ENCODE measurements around the gene RABEP2. TPM values are rescaled to one million over a fixed set of nuclear protein-coding genes. Genes with fewer than 3 reads are reported as not detected.
"Not testable (repeated sequence)": the region's sequence is repeated elsewhere in the genome, so short reads cannot be mapped to it uniquely, and the experiment has no call there.

Gene RABEP2
- total RNA-seq, 4 donors from 2014 or later = 66.7 to 108 (median 81.5) TPM

- no peaks in the 10 kb centered on the region for H3K4me1 ChIP-seq
- H3K36me3 ChIP-seq = peaks cover under 1% of the 10 kb centered on the region
- no peak for DNase-seq (ENCODE audit: low spot score in 2 of 2)
- no peak overlapping the region for H3K27ac ChIP-seq
- no peaks in the 10 kb centered on the region for H3K9me3 ChIP-seq
- H3K4me3 ChIP-seq = no peak overlapping the region
- H3K27me3 ChIP-seq = no peaks in the 10 kb centered on the region
- TF ChIP-seq POLR2AphosphoS5 (IDR thresholded peaks at IDR 0.05) (no peak), POLR2A (IDR thresholded peaks at IDR 0.05) (no peak), EP300 (IDR thresholded peaks at IDR 0.05) (no peak)
- 89% methylated on average over 12 of the region's 15 CpGs for WGBS
These were observed 26.8 kb downstream of the RABEP2 start for GRCh38 chr16:28898266-28898665.

- H3K27ac ChIP-seq = no peak overlapping the region
- no peaks in the 10 kb centered on the region for H3K9me3 ChIP-seq
- WGBS = 81% methylated on average over 3 of the region's 4 CpGs
- no peak for DNase-seq (ENCODE audit: low spot score in 2 of 2)
- no peaks in the 10 kb centered on the region for H3K27me3 ChIP-seq
- no peak for TF ChIP-seq CTCF (IDR thresholded peaks at IDR 0.05)
- H3K4me3 ChIP-seq = no peak overlapping the region
- no peaks in the 10 kb centered on the region for H3K36me3 ChIP-seq
- H3K4me1 ChIP-seq = no peaks in the 10 kb centered on the region
These were observed 27.2 kb downstream of the RABEP2 start for GRCh38 chr16:28897826-28898225.

GRCh38 chr16:28895609-28896008, 29.4 kb downstream of the RABEP2 start:
- H3K27ac ChIP-seq = no peak overlapping the region
- H3K36me3 ChIP-seq = no peaks in the 10 kb centered on the region
- WGBS = 83% methylated on average over 4 of the region's 4 CpGs
- H3K9me3 ChIP-seq = no peaks in the 10 kb centered on the region
- H3K4me1 ChIP-seq = no peaks in the 10 kb centered on the region
- no peak overlapping the region for H3K4me3 ChIP-seq
- no peak for TF ChIP-seq CTCF (IDR thresholded peaks at IDR 0.05)
- TF ChIP-seq POLR2AphosphoS5 (IDR thresholded peaks at IDR 0.05) = no peak
- no peak for TF ChIP-seq EP300 (IDR thresholded peaks at IDR 0.05)
- no peak for TF ChIP-seq POLR2A (IDR thresholded peaks at IDR 0.05)
- no peak for DNase-seq (ENCODE audit: low spot score in 2 of 2)
- H3K27me3 ChIP-seq = no peaks in the 10 kb centered on the region

DNA sequence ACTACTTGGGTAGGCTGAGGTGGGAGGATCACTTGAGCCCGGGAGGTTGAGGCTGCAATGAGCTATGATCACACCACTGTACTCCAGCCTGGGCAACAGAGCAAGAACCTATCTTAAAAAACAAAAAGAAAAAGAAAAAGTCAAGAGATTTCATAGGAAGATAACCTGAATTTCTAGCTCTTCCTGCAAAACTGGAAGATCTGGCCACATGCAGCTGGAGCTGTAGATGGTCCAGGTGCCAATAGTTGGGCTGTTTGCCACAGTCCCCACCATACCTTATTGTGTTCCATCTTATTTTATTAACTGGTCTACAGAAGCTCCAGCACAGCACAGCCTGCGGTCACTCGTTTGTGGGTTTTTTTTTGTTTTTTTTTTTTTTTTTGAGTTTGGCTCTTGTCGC, 31.7 kb downstream of the RABEP2 start:
- DNase-seq (ENCODE audit: low spot score in 2 of 2) = no peak
- no peaks in the 10 kb centered on the region for H3K9me3 ChIP-seq
- TF ChIP-seq EP300 (IDR thresholded peaks at IDR 0.05) (no peak), POLR2AphosphoS5 (IDR thresholded peaks at IDR 0.05) (no peak), CTCF (IDR thresholded peaks at IDR 0.05) (no peak), POLR2A (IDR thresholded peaks at IDR 0.05) (no peak)
- no peaks in the 10 kb centered on the region for H3K36me3 ChIP-seq
- no peaks in the 10 kb centered on the region for H3K4me1 ChIP-seq
- WGBS = 85% methylated on average over 4 of the region's 4 CpGs
- no peak overlapping the region for H3K4me3 ChIP-seq
- H3K27me3 ChIP-seq = no peaks in the 10 kb centered on the region
- H3K27ac ChIP-seq = no peak overlapping the region

GRCh38 chr16:28891964-28892890, 32.8 kb downstream of the RABEP2 start:
- WGBS = 72% methylated on average over 14 of the region's 14 CpGs
- no peak overlapping the region for H3K27ac ChIP-seq
- H3K4me3 ChIP-seq = no peak overlapping the region
- DNase-seq (ENCODE audit: low spot score in 2 of 2) = no peak
- H3K36me3 ChIP-seq = no peaks in the 10 kb centered on the region
- TF ChIP-seq CTCF (IDR thresholded peaks at IDR 0.05) = no peak
- TF ChIP-seq POLR2AphosphoS5 (IDR thresholded peaks at IDR 0.05) = no peak
- no peak for TF ChIP-seq POLR2A (IDR thresholded peaks at IDR 0.05)
- no peak for TF ChIP-seq EP300 (IDR thresholded peaks at IDR 0.05)
- no peaks in the 10 kb centered on the region for H3K27me3 ChIP-seq
- H3K9me3 ChIP-seq = no peaks in the 10 kb centered on the region
- H3K4me1 ChIP-seq = no peaks in the 10 kb centered on the region

- not testable (repeated sequence) for H3K4me1 ChIP-seq; H3K27me3 ChIP-seq; H3K36me3 ChIP-seq; DNase-seq (ENCODE audit: low spot score in 2 of 2); H3K4me3 ChIP-seq; H3K9me3 ChIP-seq; H3K27ac ChIP-seq
- WGBS = 98% methylated on average over 5 of the region's 5 CpGs
These were observed 34.7 kb downstream of the RABEP2 start for GRCh38 chr16:28890355-28890754.
